ENCODE results near the gene OSTM1. TPM values are rescaled to one million over a fixed set of nuclear protein-coding genes. Genes with fewer than 3 reads are reported as not detected.
A peak's percentile ranks its signal among the peaks of the same experiment; 100 is the strongest.

Gene OSTM1
- total RNA-seq, 4 donors from 2014 or later, result 48.2 to 74.4 (median 61.2) TPM

DNA sequence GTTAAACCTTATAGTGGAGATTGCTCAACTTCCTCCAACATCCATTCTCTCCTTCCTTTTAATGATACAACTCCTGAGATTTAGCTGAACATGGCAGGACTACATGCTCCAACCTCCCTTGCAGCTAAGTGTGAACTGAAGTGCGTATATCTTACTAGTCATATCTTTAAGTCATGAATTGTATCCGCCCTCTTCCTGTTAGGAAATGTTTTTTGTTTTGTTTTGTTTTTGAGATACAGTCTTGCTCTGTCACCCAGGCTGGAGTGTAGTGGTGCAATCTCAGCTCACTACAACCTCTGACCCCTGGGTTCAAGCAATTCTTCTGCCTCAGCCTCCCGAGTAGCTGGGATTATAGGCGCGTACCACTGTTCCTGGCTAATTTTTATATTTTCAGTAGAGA lies 8.8 kb upstream of the OSTM1 start:
- Histone ChIP-seq H3K4me3 (no peak overlapping the region), H3K4me1 (no peaks in the 10 kb centered on the region), H3K27ac (replicated peaks in 1 of 4) (no peak overlapping the region), H3K27me3 (peaks cover 0 to 38% (median 0%) of the 10 kb centered on the region in 4 donors), H3K9me3 (no peaks in the 10 kb centered on the region), H3K36me3 (no peaks in the 10 kb centered on the region)
- 95% methylated on average over 5 of the region's 5 CpGs for WGBS
- DNase-seq (ENCODE audit: extremely low spot score), result no peak
- TF ChIP-seq POLR2AphosphoS5 (IDR thresholded peaks at IDR 0.05), result no peak
- TF ChIP-seq, protein P1, sequence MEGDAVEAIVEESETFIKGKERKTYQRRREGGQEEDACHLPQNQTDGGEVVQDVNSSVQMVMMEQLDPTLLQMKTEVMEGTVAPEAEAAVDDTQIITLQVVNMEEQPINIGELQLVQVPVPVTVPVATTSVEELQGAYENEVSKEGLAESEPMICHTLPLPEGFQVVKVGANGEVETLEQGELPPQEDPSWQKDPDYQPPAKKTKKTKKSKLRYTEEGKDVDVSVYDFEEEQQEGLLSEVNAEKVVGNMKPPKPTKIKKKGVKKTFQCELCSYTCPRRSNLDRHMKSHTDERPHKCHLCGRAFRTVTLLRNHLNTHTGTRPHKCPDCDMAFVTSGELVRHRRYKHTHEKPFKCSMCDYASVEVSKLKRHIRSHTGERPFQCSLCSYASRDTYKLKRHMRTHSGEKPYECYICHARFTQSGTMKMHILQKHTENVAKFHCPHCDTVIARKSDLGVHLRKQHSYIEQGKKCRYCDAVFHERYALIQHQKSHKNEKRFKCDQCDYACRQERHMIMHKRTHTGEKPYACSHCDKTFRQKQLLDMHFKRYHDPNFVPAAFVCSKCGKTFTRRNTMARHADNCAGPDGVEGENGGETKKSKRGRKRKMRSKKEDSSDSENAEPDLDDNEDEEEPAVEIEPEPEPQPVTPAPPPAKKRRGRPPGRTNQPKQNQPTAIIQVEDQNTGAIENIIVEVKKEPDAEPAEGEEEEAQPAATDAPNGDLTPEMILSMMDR (IDR thresholded peaks at IDR 0.05), result no peak
- no peak for TF ChIP-seq POLR2A (IDR thresholded peaks at IDR 0.05; ENCODE audit: low read depth)
- TF ChIP-seq EP300 (IDR thresholded peaks at IDR 0.05), result no peak
- intact Hi-C loops (cut with DNase I), result no loop called here

DNA sequence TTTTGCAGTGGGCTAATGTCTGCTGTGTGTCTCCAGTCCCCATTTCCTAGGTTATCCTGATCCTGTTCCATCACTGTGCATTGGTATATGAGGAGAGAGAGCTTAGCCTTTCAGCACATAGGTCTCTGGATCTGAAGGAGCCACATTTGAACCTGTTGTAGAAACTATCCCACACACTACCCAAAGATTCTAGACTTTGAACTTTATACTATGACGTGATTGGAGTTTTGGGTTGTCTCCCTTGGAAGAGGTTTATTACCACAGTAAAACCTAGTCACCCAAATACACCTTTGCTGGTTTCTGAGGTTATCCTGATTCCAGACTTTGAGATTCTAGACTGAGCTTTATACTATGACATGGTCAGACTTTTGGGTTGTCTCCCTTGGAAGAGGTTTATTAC lies 8.0 kb upstream of the OSTM1 start:
- intact Hi-C loops (cut with DNase I), result no loop called here
- no peak for TF ChIP-seq EP300 (IDR thresholded peaks at IDR 0.05)
- TF ChIP-seq, protein P1 (IDR thresholded peaks at IDR 0.05), result no peak
- no peak for TF ChIP-seq POLR2AphosphoS5 (IDR thresholded peaks at IDR 0.05)
- no peak for TF ChIP-seq POLR2A (IDR thresholded peaks at IDR 0.05; ENCODE audit: low read depth)
- H3K9me3 ChIP-seq, result no peaks in the 10 kb centered on the region
- WGBS, result 86% methylated on average over 1 of the region's 1 CpG
- H3K27me3 ChIP-seq, result peaks cover 0 to 34% (median 0%) of the 10 kb centered on the region in 4 donors
- H3K36me3 ChIP-seq, result no peaks in the 10 kb centered on the region
- DNase-seq (ENCODE audit: extremely low spot score), result no peak
- no peak overlapping the region for H3K27ac ChIP-seq (replicated peaks in 1 of 4)
- H3K4me1 ChIP-seq, result no peaks in the 10 kb centered on the region
- no peak overlapping the region for H3K4me3 ChIP-seq

DNA sequence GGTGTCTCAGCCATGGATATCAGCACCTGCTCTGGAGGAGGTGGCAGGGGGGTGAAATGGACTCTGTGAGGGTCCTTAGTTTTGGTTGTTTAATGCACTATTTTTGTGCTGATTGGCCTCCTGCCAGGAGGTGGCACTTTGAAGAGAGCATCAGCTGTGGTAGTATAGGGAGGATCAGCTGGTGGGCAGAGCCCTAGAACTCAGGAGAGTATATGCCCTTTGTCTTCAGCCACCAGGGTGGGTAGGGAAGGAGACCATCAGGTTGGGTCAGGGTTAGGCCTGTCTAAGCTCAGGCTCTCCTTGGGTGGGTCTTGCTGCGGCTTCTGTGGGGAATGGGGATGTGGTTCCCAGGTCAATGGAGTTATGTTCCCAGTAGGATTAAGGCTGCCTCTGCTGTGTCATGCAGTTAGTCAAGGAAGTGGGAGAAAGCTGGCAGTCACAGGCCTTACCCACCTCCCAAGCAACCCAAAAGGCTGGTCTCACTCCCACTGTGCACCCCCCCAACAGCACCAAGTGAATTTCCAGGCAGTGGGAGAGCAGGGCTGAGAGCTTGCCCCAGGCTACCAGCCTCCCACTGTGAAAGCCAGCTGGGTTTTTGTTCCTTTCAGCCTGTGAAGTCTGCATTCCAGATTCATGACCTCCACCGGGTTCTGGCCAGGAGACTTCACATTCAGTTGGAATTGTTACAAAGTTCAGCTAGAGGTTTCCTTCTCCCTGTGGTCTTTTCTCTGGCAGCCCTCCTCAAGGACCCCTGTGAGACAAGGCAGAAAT lies 5.7 kb upstream of the OSTM1 start:
- TF ChIP-seq, protein P1 (IDR thresholded peaks at IDR 0.05), result no peak
- no peak for TF ChIP-seq EP300 (IDR thresholded peaks at IDR 0.05)
- TF ChIP-seq POLR2AphosphoS5 (IDR thresholded peaks at IDR 0.05), result no peak
- TF ChIP-seq POLR2A (IDR thresholded peaks at IDR 0.05; ENCODE audit: low read depth), result no peak
- Histone ChIP-seq H3K9me3 (no peaks in the 10 kb centered on the region), H3K36me3 (no peaks in the 10 kb centered on the region), H3K27me3 (peaks cover 0 to 26% (median 0%) of the 10 kb centered on the region in 4 donors), H3K4me1 (peaks cover 2 to 6% (median 5%) of the 10 kb centered on the region in 4 donors), H3K4me3 (no peak overlapping the region), H3K27ac (replicated peaks in 1 of 4) (no peak overlapping the region)
- intact Hi-C loops (cut with DNase I), result no loop called here
- no peak for DNase-seq (ENCODE audit: extremely low spot score)
- 72% methylated on average over 2 of the region's 2 CpGs for WGBS

DNA sequence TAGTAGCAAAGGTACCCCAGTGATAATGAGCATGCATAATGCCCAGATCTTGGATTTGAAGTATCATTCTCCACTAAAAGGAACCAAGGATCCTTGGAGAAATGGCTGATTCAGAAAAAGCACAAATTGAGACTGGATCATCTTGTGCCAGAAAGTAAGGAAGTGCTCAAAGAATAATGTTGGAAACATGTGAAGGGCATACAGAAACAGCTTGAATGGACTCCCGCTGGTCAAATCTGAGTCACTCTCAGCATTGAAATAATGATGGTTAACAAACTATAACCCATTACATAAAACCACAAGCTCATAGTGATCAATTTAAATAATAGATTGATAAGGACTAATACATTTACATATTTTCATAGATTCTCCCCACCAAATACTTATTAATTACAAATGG lies 3.6 kb upstream of the OSTM1 start:
- TF ChIP-seq POLR2A (IDR thresholded peaks at IDR 0.05; ENCODE audit: low read depth), result no peak
- TF ChIP-seq POLR2AphosphoS5 (IDR thresholded peaks at IDR 0.05), result no peak
- Histone ChIP-seq H3K4me1 (peaks cover 8 to 18% (median 16%) of the 10 kb centered on the region in 4 donors), H3K36me3 (no peaks in the 10 kb centered on the region), H3K9me3 (no peaks in the 10 kb centered on the region), H3K27ac (replicated peaks in 1 of 4) (no peak overlapping the region), H3K27me3 (peaks cover 0 to 21% (median 0%) of the 10 kb centered on the region in 4 donors), H3K4me3 (no peak overlapping the region)
- DNase-seq (ENCODE audit: extremely low spot score), result no peak
- WGBS, result 87% methylated on average over 1 of the region's 1 CpG
- intact Hi-C loops (cut with DNase I), result loop anchor here (10.0 kb wide), 1 partner anchor 187 kb away; the partner anchor contains the start of gene SNX3

DNA sequence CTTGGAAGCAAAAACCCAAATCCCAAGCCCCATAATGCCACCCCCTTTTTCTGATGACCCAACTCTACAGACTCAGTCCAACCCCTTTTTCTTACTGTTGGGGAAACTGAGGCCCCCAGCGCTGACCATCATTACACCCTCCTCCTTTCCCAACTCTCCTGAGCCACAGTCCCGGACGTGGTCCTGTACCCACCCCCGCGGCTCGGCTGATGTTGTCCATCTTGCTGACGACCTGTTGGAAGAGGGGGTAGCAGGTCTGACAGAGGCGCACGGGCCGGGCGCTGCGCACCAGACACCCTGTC lies 533 bp downstream of the OSTM1 start:
- Histone ChIP-seq H3K4me3 (peak overlapping the region; percentile 69 to 97 (median 86)), H3K9me3 (no peaks in the 10 kb centered on the region), H3K27ac (replicated peaks in 1 of 4) (peak overlapping the region; percentile 81 to 87 (median 86)), H3K4me1 (peaks cover 8 to 26% (median 23%) of the 10 kb centered on the region in 4 donors), H3K27me3 (no peaks in the 10 kb centered on the region), H3K36me3 (no peaks in the 10 kb centered on the region)
- TF ChIP-seq EP300 (IDR thresholded peaks at IDR 0.05) (no peak), POLR2A (IDR thresholded peaks at IDR 0.05; ENCODE audit: low read depth) (no peak), POLR2AphosphoS5 (IDR thresholded peaks at IDR 0.05) (no peak)
- TF ChIP-seq, protein P1 (IDR thresholded peaks at IDR 0.05), result no peak
- WGBS, result 1% methylated on average over 12 of the region's 12 CpGs
- DNase-seq (ENCODE audit: extremely low spot score), result no peak
- intact Hi-C loops (cut with DNase I), result loop anchor here (5.0 to 10.0 kb wide), 2 partner anchors 117 to 191 kb away; partner anchors contain the start of genes SEC63 and SNX3
